ENCODE measurements around the gene FUT7.

DNA sequence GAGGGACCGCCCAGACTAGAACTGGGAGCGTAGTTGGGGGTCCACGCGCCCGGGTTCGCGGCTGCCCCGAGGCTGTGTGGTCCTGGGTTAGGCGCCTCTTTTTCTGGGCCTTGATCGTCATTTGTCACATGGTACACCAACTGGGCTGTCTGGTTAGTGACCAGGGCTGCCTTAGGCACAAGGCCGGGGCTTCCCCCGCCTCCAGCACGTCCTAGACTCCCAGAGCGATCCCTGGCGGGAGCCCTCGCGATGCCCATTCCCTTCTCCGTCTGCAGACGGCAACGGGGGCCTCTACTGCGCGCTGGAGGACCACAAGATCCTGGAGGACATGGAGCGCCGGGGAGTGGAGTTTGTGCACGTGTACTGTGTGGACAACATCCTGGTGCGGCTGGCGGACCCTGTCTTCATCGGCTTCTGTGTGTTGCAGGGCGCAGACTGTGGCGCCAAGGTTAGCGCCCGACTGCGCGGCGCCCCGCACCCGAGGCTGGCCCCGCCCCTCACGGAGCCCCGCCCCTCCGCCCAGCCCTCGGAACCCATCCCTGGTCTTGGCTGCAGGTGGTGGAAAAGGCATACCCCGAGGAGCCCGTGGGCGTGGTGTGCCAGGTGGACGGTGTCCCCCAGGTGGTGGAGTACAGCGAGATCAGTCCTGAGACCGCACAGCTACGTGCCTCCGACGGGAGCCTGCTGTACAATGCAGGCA, 47.0 kb upstream of the FUT7 start:
- TF ChIP-seq FOXM1 (IDR thresholded peaks at IDR 0.05; ENCODE audit: low read depth) = no peak
- TF ChIP-seq FOXM1 (CRISPR knock-in tag; IDR thresholded peaks at IDR 0.05; ENCODE audit: low read depth) = no peak
- TF ChIP-seq, protein P1, sequence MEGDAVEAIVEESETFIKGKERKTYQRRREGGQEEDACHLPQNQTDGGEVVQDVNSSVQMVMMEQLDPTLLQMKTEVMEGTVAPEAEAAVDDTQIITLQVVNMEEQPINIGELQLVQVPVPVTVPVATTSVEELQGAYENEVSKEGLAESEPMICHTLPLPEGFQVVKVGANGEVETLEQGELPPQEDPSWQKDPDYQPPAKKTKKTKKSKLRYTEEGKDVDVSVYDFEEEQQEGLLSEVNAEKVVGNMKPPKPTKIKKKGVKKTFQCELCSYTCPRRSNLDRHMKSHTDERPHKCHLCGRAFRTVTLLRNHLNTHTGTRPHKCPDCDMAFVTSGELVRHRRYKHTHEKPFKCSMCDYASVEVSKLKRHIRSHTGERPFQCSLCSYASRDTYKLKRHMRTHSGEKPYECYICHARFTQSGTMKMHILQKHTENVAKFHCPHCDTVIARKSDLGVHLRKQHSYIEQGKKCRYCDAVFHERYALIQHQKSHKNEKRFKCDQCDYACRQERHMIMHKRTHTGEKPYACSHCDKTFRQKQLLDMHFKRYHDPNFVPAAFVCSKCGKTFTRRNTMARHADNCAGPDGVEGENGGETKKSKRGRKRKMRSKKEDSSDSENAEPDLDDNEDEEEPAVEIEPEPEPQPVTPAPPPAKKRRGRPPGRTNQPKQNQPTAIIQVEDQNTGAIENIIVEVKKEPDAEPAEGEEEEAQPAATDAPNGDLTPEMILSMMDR (IDR thresholded peaks at IDR 0.05 in 2 of 3, conservative IDR thresholded peaks at IDR 0.05 in 1 of 3; ENCODE audit: insufficient read depth in 2 of 3, low read depth in 1 of 3, low read length in 3 of 3) = no peak
- TF ChIP-seq SIN3A (IDR thresholded peaks at IDR 0.05; ENCODE audit: borderline replicate concordance in 2 of 2, control insufficient read depth in 1 of 2, low read depth in 2 of 2, low read length in 2 of 2) = no peak
- TF ChIP-seq BRD4 (IDR thresholded peaks at IDR 0.05) = no peak
- no peak for TF ChIP-seq JUNB (CRISPR knock-in tag; conservative IDR thresholded peaks at IDR 0.05)
- TF ChIP-seq, protein P2, sequence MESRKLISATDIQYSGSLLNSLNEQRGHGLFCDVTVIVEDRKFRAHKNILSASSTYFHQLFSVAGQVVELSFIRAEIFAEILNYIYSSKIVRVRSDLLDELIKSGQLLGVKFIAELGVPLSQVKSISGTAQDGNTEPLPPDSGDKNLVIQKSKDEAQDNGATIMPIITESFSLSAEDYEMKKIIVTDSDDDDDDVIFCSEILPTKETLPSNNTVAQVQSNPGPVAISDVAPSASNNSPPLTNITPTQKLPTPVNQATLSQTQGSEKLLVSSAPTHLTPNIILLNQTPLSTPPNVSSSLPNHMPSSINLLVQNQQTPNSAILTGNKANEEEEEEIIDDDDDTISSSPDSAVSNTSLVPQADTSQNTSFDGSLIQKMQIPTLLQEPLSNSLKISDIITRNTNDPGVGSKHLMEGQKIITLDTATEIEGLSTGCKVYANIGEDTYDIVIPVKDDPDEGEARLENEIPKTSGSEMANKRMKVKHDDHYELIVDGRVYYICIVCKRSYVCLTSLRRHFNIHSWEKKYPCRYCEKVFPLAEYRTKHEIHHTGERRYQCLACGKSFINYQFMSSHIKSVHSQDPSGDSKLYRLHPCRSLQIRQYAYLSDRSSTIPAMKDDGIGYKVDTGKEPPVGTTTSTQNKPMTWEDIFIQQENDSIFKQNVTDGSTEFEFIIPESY (CRISPR knock-in tag; IDR thresholded peaks at IDR 0.05) = peak; percentile 93
- no peak for TF ChIP-seq HOXB6 (CRISPR knock-in tag; IDR thresholded peaks at IDR 0.05; ENCODE audit: borderline replicate concordance)
